ENCODE data around the gene LRRC39. TPM values are rescaled to one million over a fixed set of nuclear protein-coding genes. Genes with fewer than 3 reads are reported as not detected.

LRRC39 gene
- total RNA-seq, 1 experiment from 2014 or later = 0.46 TPM

GRCh38 chr1:100184536-100184935 is 6.5 kb upstream of the LRRC39 start:
- Mint-ChIP-seq H3K4me3 (no peak overlapping the region), H3K27me3 (ENCODE audit: low read depth) (no peaks in the 10 kb centered on the region), H3K4me1 (no peaks in the 10 kb centered on the region), H3K36me3 (no peaks in the 10 kb centered on the region), H3K9me3 (no peaks in the 10 kb centered on the region), H3K27ac (no peak overlapping the region)
- ChIA-PET POLR2A (no interaction called here), CTCF (no interaction called here)
- DNase-seq (ENCODE audit: low spot score) (no peak), ATAC-seq (no peak)
- TF ChIP-seq NFYB (CRISPR knock-in tag; conservative IDR thresholded peaks at IDR 0.05; ENCODE audit: low read depth) (no peak), ELF4 (CRISPR knock-in tag; IDR thresholded peaks at IDR 0.05; ENCODE audit: low read depth) (no peak), ZNF263 (CRISPR knock-in tag; IDR thresholded peaks at IDR 0.05; ENCODE audit: low read depth) (no peak), NR1H2 (CRISPR knock-in tag; IDR thresholded peaks at IDR 0.05) (no peak), MAX (CRISPR knock-in tag; IDR thresholded peaks at IDR 0.05) (no peak), CTCF (IDR thresholded peaks at IDR 0.05) (no peak), SOX15 (CRISPR knock-in tag; IDR thresholded peaks at IDR 0.05) (no peak), CREB1 (CRISPR knock-in tag; IDR thresholded peaks at IDR 0.05) (no peak), ZBTB43 (CRISPR knock-in tag; IDR thresholded peaks at IDR 0.05) (no peak), SMAD4 (CRISPR knock-in tag; IDR thresholded peaks at IDR 0.05) (no peak), MLX (CRISPR knock-in tag; IDR thresholded peaks at IDR 0.05) (no peak), ZNF425 (CRISPR knock-in tag; conservative IDR thresholded peaks at IDR 0.05) (no peak), ZNF416 (CRISPR knock-in tag; IDR thresholded peaks at IDR 0.05) (no peak), RORB (CRISPR knock-in tag; IDR thresholded peaks at IDR 0.05) (no peak), ERG (CRISPR knock-in tag; IDR thresholded peaks at IDR 0.05) (no peak), MYBL2 (CRISPR knock-in tag; IDR thresholded peaks at IDR 0.05) (no peak), CBFB (CRISPR knock-in tag; IDR thresholded peaks at IDR 0.05; ENCODE audit: low read depth) (no peak)

GRCh38 chr1:100183370-100183769 is 5.3 kb upstream of the LRRC39 start:
- H3K27me3 Mint-ChIP-seq (ENCODE audit: low read depth) = no peaks in the 10 kb centered on the region
- H3K36me3 Mint-ChIP-seq = no peaks in the 10 kb centered on the region
- DNase-seq (ENCODE audit: low spot score) (no peak), ATAC-seq (no peak)
- TF ChIP-seq ZNF121 (CRISPR knock-in tag; IDR thresholded peaks at IDR 0.05) = peak; percentile 85; the same call in 1 of the 2 replicates
- TF ChIP-seq ZNF263 (CRISPR knock-in tag; IDR thresholded peaks at IDR 0.05; ENCODE audit: low read depth) = no peak
- no peaks in the 10 kb centered on the region for H3K9me3 Mint-ChIP-seq
- no peak overlapping the region for H3K27ac Mint-ChIP-seq
- POLR2A ChIA-PET = interaction anchor here (0.6 to 1.0 kb wide), 2 partner anchors 19 to 299 kb away, joined by 3 read pairs; no protein-coding TSS in a partner anchor
- no peaks in the 10 kb centered on the region for H3K4me1 Mint-ChIP-seq
- CTCF ChIA-PET = no interaction called here
- no peak overlapping the region for H3K4me3 Mint-ChIP-seq

All from WTC11 (cell line).